Fibroblast of skin of right quadriceps (primary cell): ENCODE results near the gene METTL25.

ENCODE experiments used
- DNase-seq: peaks from one replicate; pipeline ENCODE4 v3.0.0-alpha.2; 2013

Gene METTL25

GRCh38 chr12:82474181-82474797, 116.0 kb downstream of the METTL25 start:
- DNase-seq, result no peak

- DNase-seq, result peak; percentile 2
These were observed 116.5 kb downstream of the METTL25 start for GRCh38 chr12:82474798-82475184.

- no peak for DNase-seq
These were observed 116.9 kb downstream of the METTL25 start for GRCh38 chr12:82475211-82475610.

- no peak for DNase-seq
These were observed 118.2 kb downstream of the METTL25 start for GRCh38 chr12:82476511-82476910.

GRCh38 chr12:82479511-82479910, 121.2 kb downstream of the METTL25 start:
- DNase-seq, result peak; percentile 39

GRCh38 chr12:82480606-82481005, 122.3 kb downstream of the METTL25 start:
- no peak for DNase-seq

GRCh38 chr12:82481954-82482353, 123.6 kb downstream of the METTL25 start:
- DNase-seq, result no peak

- no peak for DNase-seq
These were observed 128.4 kb downstream of the METTL25 start for GRCh38 chr12:82486524-82487235.

- peak; percentile 9 for DNase-seq
These were observed 146.1 kb downstream of the METTL25 start for GRCh38 chr12:82504409-82504808.

- no peak for DNase-seq
These were observed 146.8 kb downstream of the METTL25 start for GRCh38 chr12:82505150-82505549.

- no peak for DNase-seq
These were observed 149.4 kb downstream of the METTL25 start for GRCh38 chr12:82507686-82508085.

- DNase-seq, result no peak
These were observed 152.1 kb downstream of the METTL25 start for GRCh38 chr12:82510386-82510785.

- no peak for DNase-seq
These were observed 156.6 kb downstream of the METTL25 start for GRCh38 chr12:82514880-82515279.

GRCh38 chr12:82515652-82516051, 157.3 kb downstream of the METTL25 start:
- DNase-seq, result no peak

GRCh38 chr12:82517027-82517426, 158.7 kb downstream of the METTL25 start:
- DNase-seq, result no peak

- no peak for DNase-seq
These were observed 159.5 kb downstream of the METTL25 start for GRCh38 chr12:82517808-82518207.

GRCh38 chr12:82519510-82519909, 161.2 kb downstream of the METTL25 start:
- no peak for DNase-seq

- DNase-seq, result no peak
These were observed 164.0 kb downstream of the METTL25 start for GRCh38 chr12:82522285-82522684.

- DNase-seq, result no peak
These were observed 164.4 kb downstream of the METTL25 start for GRCh38 chr12:82522762-82523161.

GRCh38 chr12:82523996-82524395, 165.7 kb downstream of the METTL25 start:
- no peak for DNase-seq

GRCh38 chr12:82524641-82525040, 166.3 kb downstream of the METTL25 start:
- no peak for DNase-seq

- DNase-seq, result no peak
These were observed 167.3 kb downstream of the METTL25 start for GRCh38 chr12:82525616-82526015.

GRCh38 chr12:82527165-82527780, 168.9 kb downstream of the METTL25 start:
- peak; percentile 55 for DNase-seq
